Pancreas (tissue), 10 donors: ENCODE measurements around the gene SPRED1. TPM values are rescaled to one million over a fixed set of nuclear protein-coding genes. Genes with fewer than 3 reads are reported as not detected.

Experiments used
- ATAC-seq, 4 donors: fragments of 200-7000 bp; cut with Tn5 transposase; one replicate each; pipeline versions ENCODE4 v1.8.0 to v1.9.1; 2020; ENCODE audit warnings: mild to moderate bottlenecking in 4 of 4, moderate library complexity in 4 of 4
- DNase-seq, 6 donors: peaks; one replicate each; pipeline ENCODE4 v3.0.0-alpha.2; 2020
- FAIRE-seq: peaks from 2 replicates; lab custom pipeline; 2012; peaks lifted over from hg19 to GRCh38; lab: Jason Lieb, UNC
- H3K27ac ChIP-seq, 4 donors: fragments of 200-600 bp; sonication (generic); 1 replicate in 3 of 4; 2 replicates in 1 of 4; pipeline versions ENCODE4 v1.5.0 to v1.8.0; 2020
- H3K27me3 ChIP-seq, 4 donors: fragments of 200-600 bp; one replicate each; pipeline ENCODE4 v1.8.0; 2021
- H3K36me3 ChIP-seq, 3 donors: fragments of 200-600 bp; sonication (generic) in 1 of 3; one replicate each; pipeline versions ENCODE4 v1.5.0 to v1.8.0; 2020 to 2021
- H3K4me1 ChIP-seq, 3 donors: fragments of 200-600 bp; one replicate each; pipeline ENCODE4 v1.8.0; 2021
- H3K4me3 ChIP-seq, 4 donors: fragments of 200-600 bp; sonication (generic) in 2 of 4; one replicate each; pipeline versions ENCODE4 v1.5.0 to v1.8.0; 2020 to 2021
- H3K9me3 ChIP-seq, 4 donors: fragments of 200-600 bp; one replicate each; pipeline ENCODE4 v1.8.0; 2021
- WGBS, 2 donors: extraction: QIAGEN DNeasy Blood & Tissue Kit; methylation state at CpG; one replicate each; pipeline ENCODE4 v1.1.7; 2013; 5-methylcytosine and 5-hydroxymethylcytosine counted together
- intact Hi-C, 3 donors: fragments of 100-400 bp; cut with DNase I; formaldehyde crosslinking; loops; one replicate each; pipeline versions ENCODE4 v1.11.1 to v1.14.2; 2022
- polyA plus RNA-seq, 2 donors: library from polyadenylated mRNA; stranded (reverse); fragments of 200-250 nt; gene quantifications; one replicate each; pipeline ENCODE4 v1.2.3, GENCODE V29; 2013
- total RNA-seq, 6 donors: library from RNA; stranded (reverse); fragmentation: NEBNext Ultra II Directional in 4 of 6; extraction: Animal tissue kit (Norgen Biotek cat#: 25700) in 4 of 6; gene quantifications; one replicate each; pipeline versions ENCODE4 v1.2.1 to v1.2.4, GENCODE V29; 2021 to 2023
- TF ChIP-seq, protein P1 (sequence below), 4 donors: fragments of 200-600 bp; sonication (generic) in 3 of 4; IDR thresholded peaks; one replicate each; pipeline versions ENCODE4 v1.5.0 to v1.8.0; 2021; ENCODE audit warnings: antibody characterized with exemption in 4 of 4
- donor health status: healthy with polysubstance abuse.
- donor health status: DM: no; HTN: no; CAD: no; lungs with moderate emphysema.
- donor health status: DM: no; HTN: no; CAD: no.
- donor health status: control.
- donor health status: control.
- donor health status: Bipolar disorder and iron deficiency.
- donor health status: DM: yes; HTN: yes; CAD: no.
- donor health status: DM: no; HTN: no; CAD: no.
- donor health status: DM: no; HTN: no; CAD: no.
- donor health status: DM: yes; HTN: yes; CAD: no.

SPRED1 gene
- total and polyA plus RNA-seq, 8 donors = 2.5 to 19.2 (median 6.5) TPM

DNA sequence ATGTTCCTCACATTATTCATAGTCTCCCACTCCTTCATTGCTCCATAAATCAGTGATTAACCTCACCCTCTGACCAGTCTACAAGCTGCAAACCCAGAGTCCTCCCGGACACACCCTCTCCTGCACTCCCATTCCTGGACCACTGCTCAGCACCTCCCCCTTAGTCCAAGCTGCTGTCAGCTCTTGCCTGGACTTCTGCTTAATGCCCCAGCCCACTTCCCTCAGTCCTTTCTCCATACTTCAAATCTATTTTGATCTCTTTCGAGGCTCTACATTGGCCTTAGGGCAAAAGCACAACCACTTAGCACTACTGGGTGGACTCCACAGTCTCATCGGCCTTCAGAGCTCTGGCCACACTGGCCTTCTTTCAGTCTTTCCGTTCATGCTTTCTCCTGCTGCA lies 121.9 kb downstream of the SPRED1 start:
- Histone ChIP-seq H3K27ac (no peak overlapping the region), H3K36me3 (no peaks in the 10 kb centered on the region), H3K27me3 (no peaks in the 10 kb centered on the region), H3K4me1 (peaks cover 0 to 5% (median 0%) of the 10 kb centered on the region in 3 donors), H3K4me3 (no peak overlapping the region), H3K9me3 (no peaks in the 10 kb centered on the region)
- TF ChIP-seq, protein P1, sequence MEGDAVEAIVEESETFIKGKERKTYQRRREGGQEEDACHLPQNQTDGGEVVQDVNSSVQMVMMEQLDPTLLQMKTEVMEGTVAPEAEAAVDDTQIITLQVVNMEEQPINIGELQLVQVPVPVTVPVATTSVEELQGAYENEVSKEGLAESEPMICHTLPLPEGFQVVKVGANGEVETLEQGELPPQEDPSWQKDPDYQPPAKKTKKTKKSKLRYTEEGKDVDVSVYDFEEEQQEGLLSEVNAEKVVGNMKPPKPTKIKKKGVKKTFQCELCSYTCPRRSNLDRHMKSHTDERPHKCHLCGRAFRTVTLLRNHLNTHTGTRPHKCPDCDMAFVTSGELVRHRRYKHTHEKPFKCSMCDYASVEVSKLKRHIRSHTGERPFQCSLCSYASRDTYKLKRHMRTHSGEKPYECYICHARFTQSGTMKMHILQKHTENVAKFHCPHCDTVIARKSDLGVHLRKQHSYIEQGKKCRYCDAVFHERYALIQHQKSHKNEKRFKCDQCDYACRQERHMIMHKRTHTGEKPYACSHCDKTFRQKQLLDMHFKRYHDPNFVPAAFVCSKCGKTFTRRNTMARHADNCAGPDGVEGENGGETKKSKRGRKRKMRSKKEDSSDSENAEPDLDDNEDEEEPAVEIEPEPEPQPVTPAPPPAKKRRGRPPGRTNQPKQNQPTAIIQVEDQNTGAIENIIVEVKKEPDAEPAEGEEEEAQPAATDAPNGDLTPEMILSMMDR (IDR thresholded peaks at IDR 0.05) = no peak
- WGBS, 2 donors = 65 to 68% methylated on average over 4 of the region's 4 CpGs
- intact Hi-C loops = no loop called here
- FAIRE-seq (no peak), DNase-seq (no peak), ATAC-seq (no peak)

DNA sequence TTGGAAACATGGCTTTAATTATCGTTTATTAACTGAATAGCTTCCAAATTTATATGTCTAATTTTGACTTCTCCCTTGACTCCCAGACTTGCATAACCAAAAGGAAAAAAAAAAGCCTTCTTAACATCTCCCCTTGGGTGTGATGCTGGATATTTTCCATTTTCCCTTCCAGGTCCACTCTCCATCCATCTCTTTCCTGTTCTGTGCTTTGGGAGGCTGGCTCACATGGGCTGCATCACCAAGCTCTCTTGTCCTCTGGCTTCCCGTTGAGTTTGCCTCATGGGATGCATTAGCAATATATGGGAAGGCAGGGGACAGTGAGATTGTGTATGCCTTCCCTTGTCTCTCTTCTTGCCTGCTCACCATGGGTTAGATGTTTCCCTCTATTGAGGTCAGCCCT lies 123.4 kb downstream of the SPRED1 start:
- no peak overlapping the region for H3K4me3 ChIP-seq
- DNase-seq = no peak

DNA sequence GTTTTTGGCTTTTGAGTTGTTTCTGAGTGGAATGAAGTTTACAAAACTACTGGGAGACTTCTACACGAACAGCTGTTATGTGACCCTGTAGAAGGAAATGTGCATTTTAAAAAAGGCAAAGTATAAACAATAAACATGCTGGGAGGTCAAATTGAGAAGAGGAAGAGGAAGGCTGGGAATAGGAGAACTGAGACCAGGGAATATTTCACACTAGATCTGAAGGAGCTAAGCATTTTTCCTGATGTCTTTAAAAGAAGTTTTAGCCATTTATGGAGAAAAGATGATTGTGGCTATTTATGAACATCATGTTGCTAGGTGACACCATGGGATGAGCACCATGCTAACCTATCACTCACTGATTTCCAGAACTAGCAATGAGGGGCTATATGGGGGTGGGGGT lies 125.0 kb downstream of the SPRED1 start:
- TF ChIP-seq, protein P1 (IDR thresholded peaks at IDR 0.05) = no peak

More for the DNA sequence above, 123.4 kb downstream of the SPRED1 start:
- Histone ChIP-seq H3K4me1 (peaks cover 0 to 5% (median 0%) of the 10 kb centered on the region in 3 donors), H3K27me3 (no peaks in the 10 kb centered on the region), H3K27ac (no peak overlapping the region), H3K36me3 (no peaks in the 10 kb centered on the region), H3K9me3 (no peaks in the 10 kb centered on the region)
- WGBS, 2 donors = 78 to 83% methylated on average over 2 of the region's 2 CpGs
- FAIRE-seq (no peak), ATAC-seq (no peak)
- intact Hi-C loops = no loop called here
- TF ChIP-seq, protein P1 (IDR thresholded peaks at IDR 0.05) = no peak

DNA sequence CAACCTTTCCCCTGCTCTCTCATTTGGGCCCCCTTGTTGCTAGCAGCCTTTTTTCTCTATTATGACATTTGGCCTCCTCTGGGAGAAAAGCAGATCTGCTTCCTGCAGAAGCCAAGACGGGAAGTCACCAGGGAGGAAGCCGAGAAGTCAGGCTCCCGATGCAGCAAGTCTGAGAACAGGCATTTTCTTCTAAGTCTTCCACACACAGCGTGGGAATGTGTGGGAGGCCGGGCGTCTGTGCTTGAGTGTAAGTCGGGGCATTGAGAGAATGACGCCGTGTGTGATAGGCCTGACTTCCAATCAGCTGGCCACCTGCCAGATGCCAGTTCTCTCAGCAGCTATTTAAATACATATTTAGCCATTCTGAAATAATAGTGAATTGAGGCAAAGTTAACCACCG lies 125.5 kb downstream of the SPRED1 start:
- ATAC-seq (peak; percentile 74 to 80 (median 78)), DNase-seq (peak; percentile 49 to 84 (median 68)), FAIRE-seq (no peak)
- no peaks in the 10 kb centered on the region for H3K9me3 ChIP-seq
- no peak overlapping the region for H3K4me3 ChIP-seq
- 6 to 10% methylated on average over 10 of the region's 10 CpGs for WGBS, 2 donors
- TF ChIP-seq, protein P1 (IDR thresholded peaks at IDR 0.05) = no peak
- H3K27ac ChIP-seq = no peak overlapping the region
- intact Hi-C loops = no loop called here
- H3K4me1 ChIP-seq = peaks cover 0 to 5% (median 0%) of the 10 kb centered on the region in 3 donors
- H3K36me3 ChIP-seq = no peaks in the 10 kb centered on the region
- H3K27me3 ChIP-seq = no peaks in the 10 kb centered on the region

More for the DNA sequence above, 125.0 kb downstream of the SPRED1 start:
- Histone ChIP-seq H3K27ac (no peak overlapping the region), H3K9me3 (no peaks in the 10 kb centered on the region), H3K36me3 (no peaks in the 10 kb centered on the region), H3K4me1 (peaks cover 0 to 5% (median 0%) of the 10 kb centered on the region in 3 donors), H3K27me3 (no peaks in the 10 kb centered on the region), H3K4me3 (no peak overlapping the region)
- DNase-seq (no peak), ATAC-seq (no peak), FAIRE-seq (no peak)
- WGBS, 2 donors = 67 to 73% methylated on average over 1 of the region's 1 CpG
- intact Hi-C loops = no loop called here

DNA sequence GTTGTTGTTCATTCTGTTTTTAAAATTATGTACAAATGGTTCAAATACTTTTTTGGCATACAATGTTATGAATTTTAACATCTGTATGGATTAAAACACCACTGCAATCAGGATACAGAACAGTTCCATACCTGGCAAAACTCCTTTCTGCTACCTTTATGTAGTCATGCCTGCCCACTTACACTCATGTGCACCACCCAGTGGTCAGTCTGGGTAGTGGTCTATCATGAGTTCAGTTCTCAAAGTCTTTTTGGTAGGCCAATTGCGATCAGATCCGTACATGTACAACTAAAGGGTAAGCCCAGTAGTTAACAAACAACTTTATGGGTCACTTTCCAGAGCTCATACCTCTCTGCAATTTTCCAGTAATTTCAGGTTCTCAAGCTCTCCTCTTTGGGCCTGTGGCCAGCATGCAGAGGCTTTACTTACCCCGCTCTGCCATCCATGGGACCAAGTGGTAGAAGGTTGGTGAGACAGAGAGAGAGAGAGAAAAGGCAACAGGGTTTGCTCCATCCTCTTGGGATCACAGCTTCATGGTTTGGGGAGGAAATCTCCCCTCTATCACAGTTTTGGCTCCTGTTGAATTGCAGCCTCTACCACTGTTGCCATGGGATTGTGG lies 137.4 kb downstream of the SPRED1 start:
- intact Hi-C loops = no loop called here
- DNase-seq (peak; percentile 43 to 84 (median 62)), ATAC-seq (peak; percentile 76 to 96 (median 90)), FAIRE-seq (no peak)
- Histone ChIP-seq H3K27ac (no peak overlapping the region), H3K4me1 (no peaks in the 10 kb centered on the region), H3K9me3 (no peaks in the 10 kb centered on the region), H3K4me3 (no peak overlapping the region), H3K36me3 (no peaks in the 10 kb centered on the region), H3K27me3 (no peaks in the 10 kb centered on the region)
- 54 to 61% methylated on average over 3 of the region's 3 CpGs for WGBS, 2 donors
- TF ChIP-seq, protein P1 (IDR thresholded peaks at IDR 0.05) = peak; percentile 68 to 82 (median 69)
